Heart right ventricle (tissue), 16 donors: ENCODE measurements around the gene DOCK1. TPM values are rescaled to one million over a fixed set of nuclear protein-coding genes. Genes with fewer than 3 reads are reported as not detected.

Source experiments
- ATAC-seq, 8 donors: fragments of 200-7000 bp; cut with Tn5 transposase; one replicate each; pipeline ENCODE4 v1.9.1; 2020; ENCODE audit warnings: mild to moderate bottlenecking in 8 of 8, moderate library complexity in 8 of 8, moderate number of reproducible peaks in 1 of 8
- DNase-seq, 2 donors: peaks; one replicate each; pipeline ENCODE4 v3.0.0-alpha.2; 2020
- H3K27ac ChIP-seq, 10 donors: fragments of 200-600 bp; sonication (generic) in 2 of 10; one replicate each; pipeline versions ENCODE4 v1.5.0 to v1.8.0; 2020 to 2022; ENCODE audit warnings: mild to moderate bottlenecking in 3 of 10
- H3K27me3 ChIP-seq, 7 donors: fragments of 200-600 bp; one replicate each; pipeline ENCODE4 v1.8.0; 2021 to 2022; ENCODE audit warnings: mild to moderate bottlenecking in 2 of 7
- H3K36me3 ChIP-seq, 9 donors: fragments of 200-600 bp; sonication (generic) in 1 of 9; one replicate each; pipeline versions ENCODE4 v1.5.0 to v1.8.0; 2020 to 2022; ENCODE audit warnings: mild to moderate bottlenecking in 2 of 9
- H3K4me1 ChIP-seq, 9 donors: fragments of 200-600 bp; sonication (generic) in 1 of 9; one replicate each; pipeline versions ENCODE4 v1.5.0 to v1.8.0; 2020 to 2022; ENCODE audit warnings: mild to moderate bottlenecking in 4 of 9
- H3K4me3 ChIP-seq, 10 donors: fragments of 200-600 bp; sonication (generic) in 2 of 10; one replicate each; pipeline versions ENCODE4 v1.5.0 to v1.8.0; 2020 to 2022; ENCODE audit warnings: mild to moderate bottlenecking in 7 of 10, moderate library complexity in 2 of 10
- H3K9me3 ChIP-seq, 11 donors: fragments of 200-600 bp in 10 of 11; sonication (generic) in 2 of 11; one replicate each; pipeline versions ENCODE4 v1.5.0 to v1.8.0; 2013 to 2022; ENCODE audit warnings: mild to moderate bottlenecking in 2 of 11, control low read depth in 1 of 11, moderate library complexity in 1 of 11
- WGBS, 2 donors: extraction: QIAGEN DNeasy Blood & Tissue Kit; methylation state at CpG; one replicate each; pipeline ENCODE4 v1.1.7; 2013; ENCODE audit warnings: inconsistent platforms in 1 of 2; 5-methylcytosine and 5-hydroxymethylcytosine counted together
- intact Hi-C, 10 donors: fragments of 100-400 bp; cut with DNase I; formaldehyde crosslinking; loops; one replicate each; pipeline versions ENCODE4 v1.11.1 to v1.14.2; 2022
- polyA plus RNA-seq, 2 donors: library from polyadenylated mRNA; stranded (reverse); fragments of 200-250 nt; gene quantifications; one replicate each; pipeline ENCODE4 v1.2.3, GENCODE V29; 2013
- total RNA-seq, 10 donors: library from RNA; stranded (reverse); fragmentation: NEBNext Ultra II Directional in 3 of 10; extraction: Animal tissue kit (Norgen Biotek cat#: 25700) in 3 of 10; gene quantifications; one replicate each; pipeline versions ENCODE4 v1.2.1 to v1.2.4, GENCODE V29; 2021 to 2023
- TF ChIP-seq, protein P1 (sequence below), 9 donors: fragments of 200-600 bp; sonication (generic) in 2 of 9; IDR thresholded peaks; one replicate each; pipeline versions ENCODE4 v1.5.0 to v1.8.0; 2021 to 2022; ENCODE audit warnings: antibody characterized with exemption in 9 of 9, mild to moderate bottlenecking in 5 of 9, moderate library complexity in 1 of 9
- donor health status: Arrhythmogenic right ventricular cardiomyopathy.
- donor health status: ischemic (EF 13 %, LVEDD 7.1; RV severe dilation, severe dysfunction).
- donor health status: healthy with polysubstance abuse.
- donor health status: DM: no; HTN: yes; CAD: no.
- donor health status: DM: no; HTN: no; CAD: no.
- donor health status: ischemic (EF 25% LVEDD 6.9; RV normal size, moderate dysfunction).
- donor health status: ischemic (EF 25% LVEDD 5.7; RV mildly dilated, moderate dysfunction).
- donor health status: healthy.
- donor health status: DM: yes; HTN: yes; CAD: no.
- donor health status: Ischemic cardiomyopathy.
- donor health status: ischemic (EF 35%, LVEDD 5.7; RV mildly dilated, moderate dysfunction).
- donor health status: nonischemic (EF 11% LVEDD 7.7; RV severe dilation, severe dysfunction).
- donor health status: DM: yes; HTN: yes; CAD: no.
- donor health status: PGD.
- donor health status: ischemic (EF 29% LVEDD 5.4; RV normal size, mild dysfunction).
- donor health status: nonischemic (EF 23%, LVEDD 6.1; RV moderate dilation, normal function).

DOCK1 gene
- total and polyA plus RNA-seq, 12 donors: 7.8 to 26.7 (median 19.8) TPM

GRCh38 chr10:127117125-127117524 is 211.9 kb downstream of the DOCK1 start:
- peak; percentile 57 to 66 for DNase-seq

GRCh38 chr10:127118034-127118433 is 212.8 kb downstream of the DOCK1 start:
- H3K27me3 ChIP-seq: no peaks in the 10 kb centered on the region
- TF ChIP-seq, protein P1, sequence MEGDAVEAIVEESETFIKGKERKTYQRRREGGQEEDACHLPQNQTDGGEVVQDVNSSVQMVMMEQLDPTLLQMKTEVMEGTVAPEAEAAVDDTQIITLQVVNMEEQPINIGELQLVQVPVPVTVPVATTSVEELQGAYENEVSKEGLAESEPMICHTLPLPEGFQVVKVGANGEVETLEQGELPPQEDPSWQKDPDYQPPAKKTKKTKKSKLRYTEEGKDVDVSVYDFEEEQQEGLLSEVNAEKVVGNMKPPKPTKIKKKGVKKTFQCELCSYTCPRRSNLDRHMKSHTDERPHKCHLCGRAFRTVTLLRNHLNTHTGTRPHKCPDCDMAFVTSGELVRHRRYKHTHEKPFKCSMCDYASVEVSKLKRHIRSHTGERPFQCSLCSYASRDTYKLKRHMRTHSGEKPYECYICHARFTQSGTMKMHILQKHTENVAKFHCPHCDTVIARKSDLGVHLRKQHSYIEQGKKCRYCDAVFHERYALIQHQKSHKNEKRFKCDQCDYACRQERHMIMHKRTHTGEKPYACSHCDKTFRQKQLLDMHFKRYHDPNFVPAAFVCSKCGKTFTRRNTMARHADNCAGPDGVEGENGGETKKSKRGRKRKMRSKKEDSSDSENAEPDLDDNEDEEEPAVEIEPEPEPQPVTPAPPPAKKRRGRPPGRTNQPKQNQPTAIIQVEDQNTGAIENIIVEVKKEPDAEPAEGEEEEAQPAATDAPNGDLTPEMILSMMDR (IDR thresholded peaks at IDR 0.05): no peak
- no peak for DNase-seq
- ATAC-seq: no peak
- H3K4me1 ChIP-seq: no peaks in the 10 kb centered on the region
- no peak overlapping the region for H3K4me3 ChIP-seq
- peaks cover 0 to 45% (median 0%) of the 10 kb centered on the region in 9 donors for H3K36me3 ChIP-seq
- H3K9me3 ChIP-seq: no peaks in the 10 kb centered on the region
- H3K27ac ChIP-seq: no peak overlapping the region
- intact Hi-C loops: no loop called here

More at GRCh38 chr10:127117125-127117524, 211.9 kb downstream of the DOCK1 start:
- 30% methylated on average over 4 of the region's 4 CpGs for WGBS, 2 donors
- ATAC-seq: no peak
- no peaks in the 10 kb centered on the region for H3K9me3 ChIP-seq
- TF ChIP-seq, protein P1 (IDR thresholded peaks at IDR 0.05): no peak
- no peak overlapping the region for H3K4me3 ChIP-seq
- no peak overlapping the region for H3K27ac ChIP-seq
- intact Hi-C loops: no loop called here
- H3K36me3 ChIP-seq: peaks cover 0 to 50% (median 0%) of the 10 kb centered on the region in 9 donors
- no peaks in the 10 kb centered on the region for H3K27me3 ChIP-seq
- H3K4me1 ChIP-seq: no peaks in the 10 kb centered on the region

DNA sequence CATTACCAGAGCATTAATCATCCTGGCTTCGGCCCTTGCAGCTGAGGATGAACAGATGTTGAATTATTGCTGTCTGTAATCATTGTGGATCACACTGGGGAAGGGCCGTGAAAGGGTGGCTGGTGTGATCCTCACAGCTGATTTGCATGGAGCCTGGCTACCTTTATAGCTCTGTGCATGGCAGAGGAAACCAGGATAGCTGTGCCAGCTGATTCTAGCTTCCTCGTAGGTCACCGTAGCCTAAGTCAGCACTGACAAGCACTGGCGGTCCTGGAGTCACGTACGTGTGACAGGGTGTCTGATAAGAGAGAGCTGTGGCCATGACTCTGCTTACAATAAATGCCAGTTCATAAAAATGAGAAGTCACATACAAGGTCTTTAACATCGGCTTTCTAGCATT is 214.7 kb downstream of the DOCK1 start:
- H3K36me3 ChIP-seq: peaks cover 0 to 32% (median 0%) of the 10 kb centered on the region in 9 donors
- H3K27ac ChIP-seq: no peak overlapping the region
- no peak for DNase-seq
- no peaks in the 10 kb centered on the region for H3K27me3 ChIP-seq
- no peak for ATAC-seq
- WGBS, 2 donors: 66% methylated on average over 8 of the region's 8 CpGs
- intact Hi-C loops: no loop called here
- TF ChIP-seq, protein P1 (IDR thresholded peaks at IDR 0.05): no peak
- no peaks in the 10 kb centered on the region for H3K4me1 ChIP-seq
- no peak overlapping the region for H3K4me3 ChIP-seq
- no peaks in the 10 kb centered on the region for H3K9me3 ChIP-seq

- H3K9me3 ChIP-seq: no peaks in the 10 kb centered on the region
- H3K4me3 ChIP-seq: no peak overlapping the region
- intact Hi-C loops: no loop called here
- DNase-seq: no peak
- no peaks in the 10 kb centered on the region for H3K27me3 ChIP-seq
- peaks cover 0 to 52% (median 0%) of the 10 kb centered on the region in 9 donors for H3K36me3 ChIP-seq
- no peak for ATAC-seq
- H3K4me1 ChIP-seq: no peaks in the 10 kb centered on the region
- H3K27ac ChIP-seq: no peak overlapping the region
- WGBS, 2 donors: 74 to 97% methylated on average over 4 of the region's 4 CpGs
- TF ChIP-seq, protein P1 (IDR thresholded peaks at IDR 0.05): no peak
Observed at GRCh38 chr10:127122831-127123230, 217.6 kb downstream of the DOCK1 start.
